H1 (cell line): ENCODE results near the gene MACROD2. TPM values are rescaled to one million over a fixed set of nuclear protein-coding genes. Genes with fewer than 3 reads are reported as not detected.

Experiments
- CTCF ChIA-PET: fragments of 300-600 bp; sonication (Branson Sonifier 250); formaldehyde crosslinking; loops from one replicate; lab custom pipeline; 2021; ENCODE audit not compliant: partially characterized antibody; lab: Charles Lee
- POLR2A ChIA-PET: fragments of 300-600 bp; sonication (Branson Sonifier 250); formaldehyde crosslinking; loops from one replicate; lab custom pipeline; 2021; ENCODE audit warnings: inconsistent platforms; ENCODE audit not compliant: partially characterized antibody; lab: Charles Lee
- DNase-seq, 2 experiments: peaks; one replicate each; pipeline versions ENCODE4 v3.0.0 to v3.0.0-alpha.2; 2010 to 2022; ENCODE audit warnings: low spot score in 2 of 2, low read depth in 1 of 2, mixed read lengths in 1 of 2
- FAIRE-seq: peaks from 2 replicates; lab custom pipeline; 2011; peaks lifted over from hg19 to GRCh38; lab: Jason Lieb, UNC
- H2AFZ ChIP-seq: 2 replicates; pipeline ENCODE4 v1.8.1; 2012; ENCODE audit warnings: low read length, inconsistent platforms
- H2AK5ac ChIP-seq: 2 replicates; pipeline ENCODE4 v1.6.1; 2013; ENCODE audit warnings: low read depth, low read length
- H2BK120ac ChIP-seq: replicated peaks from 2 replicates; pipeline ENCODE3; 2013; ENCODE audit warnings: low read depth, low read length, inconsistent platforms
- H2BK12ac ChIP-seq: 2 replicates; pipeline ENCODE4 v1.6.1; 2013; ENCODE audit warnings: low read depth, low read length
- H2BK15ac ChIP-seq: 2 replicates; pipeline ENCODE4 v1.6.1; 2013; ENCODE audit warnings: low read length
- H2BK20ac ChIP-seq: 2 replicates; pipeline ENCODE4 v1.6.1; 2013; ENCODE audit warnings: low read length
- H2BK5ac ChIP-seq: 2 replicates; pipeline ENCODE4 v1.6.1; 2013; ENCODE audit warnings: low read depth, low read length
- H3K14ac ChIP-seq: 2 replicates; pipeline ENCODE4 v1.6.1; 2013; ENCODE audit warnings: inconsistent platforms; ENCODE audit not compliant: insufficient read length
- H3K18ac ChIP-seq: 2 replicates; pipeline ENCODE4 v1.6.1; 2013; ENCODE audit warnings: low read length; ENCODE audit errors: extremely low read depth
- H3K23ac ChIP-seq: 2 replicates; pipeline ENCODE4 v1.6.1; 2013; ENCODE audit warnings: inconsistent platforms; ENCODE audit not compliant: insufficient read length
- H3K23me2 ChIP-seq: 2 replicates; pipeline ENCODE4 v1.6.1; 2013; ENCODE audit warnings: low read depth, low read length
- H3K27ac ChIP-seq: 2 replicates; pipeline ENCODE4 v1.6.1; 2011; ENCODE audit warnings: low read depth, low read length, inconsistent platforms
- H3K27me3 ChIP-seq, 4 experiments: replicated peaks in 1 of 4; 1 replicate in 1 of 4; 2 replicates in 3 of 4; pipeline versions ENCODE4 v1.6.1 to v1.8.1; 2011 to 2013; ENCODE audit warnings: low read length in 3 of 4, mild to moderate bottlenecking in 3 of 4, inconsistent platforms in 2 of 4, mixed read lengths in 2 of 4, moderate library complexity in 1 of 4; ENCODE audit not compliant: control insufficient read depth in 3 of 4, insufficient read depth in 3 of 4; ENCODE audit errors: extremely low read depth in 1 of 4
- H3K36me3 ChIP-seq, 4 experiments: 2 replicates each; pipeline versions ENCODE4 v1.6.1 to v1.8.1; 2011 to 2013; ENCODE audit warnings: mild to moderate bottlenecking in 4 of 4, low read length in 3 of 4, moderate library complexity in 2 of 4, control low read depth in 1 of 4, inconsistent platforms in 1 of 4; ENCODE audit not compliant: insufficient read depth in 4 of 4, control insufficient read depth in 2 of 4
- H3K4ac ChIP-seq: replicated peaks from 2 replicates; pipeline ENCODE3; 2013; ENCODE audit warnings: low read length, low read depth, mixed read lengths, inconsistent platforms; ENCODE audit not compliant: insufficient read length
- H3K4me1 ChIP-seq, 4 experiments: replicated peaks in 1 of 4; 1 replicate in 1 of 4; 2 replicates in 3 of 4; pipeline versions ENCODE4 v1.6.1 to v1.8.1; 2011 to 2013; ENCODE audit warnings: low read length in 3 of 4, inconsistent platforms in 2 of 4, mixed read lengths in 1 of 4; ENCODE audit not compliant: insufficient read depth in 4 of 4, control insufficient read depth in 3 of 4
- H3K4me2 ChIP-seq, 2 experiments: 2 replicates each; pipeline versions ENCODE4 v1.6.1 to v1.8.1; 2011 to 2013; ENCODE audit warnings: low read depth in 2 of 2, low read length in 2 of 2, control low read depth in 1 of 2, inconsistent platforms in 1 of 2, mild to moderate bottlenecking in 1 of 2; ENCODE audit not compliant: insufficient read depth in 1 of 2
- H3K4me3 ChIP-seq, 4 experiments: fragments of 200-600, 300-600 bp in 1 of 4; sonication (generic), shearing (Covaris generic), sonication (Bioruptor Twin) in 1 of 4; 2 replicates each; pipeline versions ENCODE4 v1.5.1 to v1.8.1; 2011 to 2016; ENCODE audit warnings: low read length in 4 of 4, low read depth in 3 of 4, control low read depth in 2 of 4, inconsistent platforms in 2 of 4, mild to moderate bottlenecking in 2 of 4, mixed read lengths in 1 of 4, moderate library complexity in 1 of 4; ENCODE audit not compliant: insufficient read depth in 2 of 4; ENCODE audit errors: extremely low read depth in 1 of 4
- H3K56ac ChIP-seq: replicated peaks from 2 replicates; pipeline ENCODE3; 2013; ENCODE audit warnings: low read depth, mild to moderate bottlenecking, mixed read lengths, low read length, inconsistent platforms; ENCODE audit not compliant: insufficient read length
- H3K79me1 ChIP-seq: 2 replicates; pipeline ENCODE4 v1.6.1; 2013; ENCODE audit warnings: low read depth, low read length, control low read depth
- H3K79me2 ChIP-seq, 2 experiments: 2 replicates each; pipeline versions ENCODE4 v1.6.1 to v1.8.1; 2012 to 2013; ENCODE audit warnings: low read length in 2 of 2, mild to moderate bottlenecking in 2 of 2, inconsistent platforms in 1 of 2; ENCODE audit not compliant: insufficient read depth in 2 of 2, control insufficient read depth in 1 of 2
- H3K9ac ChIP-seq, 4 experiments: replicated peaks in 1 of 4; 1 replicate in 1 of 4; 2 replicates in 3 of 4; pipeline versions ENCODE4 v1.6.1 to v1.8.1; 2011 to 2013; ENCODE audit warnings: low read depth in 3 of 4, low read length in 3 of 4, control low read depth in 2 of 4, mild to moderate bottlenecking in 2 of 4, moderate library complexity in 2 of 4, inconsistent platforms in 1 of 4; ENCODE audit errors: extremely low read depth in 1 of 4
- H3K9me3 ChIP-seq, 2 experiments: 2 replicates each; pipeline versions ENCODE4 v1.6.1 to v1.8.1; 2012 to 2013; ENCODE audit warnings: mild to moderate bottlenecking in 2 of 2, moderate library complexity in 2 of 2, control low read depth in 1 of 2, inconsistent platforms in 1 of 2, low read depth in 1 of 2, low read length in 1 of 2, mixed read lengths in 1 of 2; ENCODE audit not compliant: insufficient read depth in 2 of 2
- H4K20me1 ChIP-seq, 2 experiments: replicated peaks in 1 of 2; 2 replicates each; pipeline versions ENCODE3 to v1.8.1; 2011 to 2013; ENCODE audit warnings: inconsistent platforms in 2 of 2, low read length in 2 of 2, mild to moderate bottlenecking in 1 of 2; ENCODE audit not compliant: insufficient read depth in 2 of 2, control insufficient read depth in 1 of 2
- H4K5ac ChIP-seq: 2 replicates; pipeline ENCODE4 v1.6.1; 2013; ENCODE audit warnings: low read length, low read depth, mixed read lengths, inconsistent platforms; ENCODE audit not compliant: insufficient read length
- H4K8ac ChIP-seq: 2 replicates; pipeline ENCODE4 v1.8.0; 2013; ENCODE audit warnings: mild to moderate bottlenecking, moderate library complexity, low read length, inconsistent platforms; ENCODE audit not compliant: insufficient read depth; ENCODE audit errors: extremely low read depth
- H4K91ac ChIP-seq: replicated peaks from 2 replicates; pipeline ENCODE3; 2013; ENCODE audit warnings: low read length, mixed read lengths, inconsistent platforms; ENCODE audit not compliant: insufficient read length
- CHD7 ChIP-seq: fragments of 300-600 bp; sonication (generic); IDR thresholded peaks from 2 replicates; pipeline ENCODE4 v1.7.1; 2012; ENCODE audit warnings: low read length, moderate library complexity, mild to moderate bottlenecking, inconsistent platforms; ENCODE audit not compliant: insufficient replicate concordance
- TAF7 ChIP-seq: optimal IDR thresholded peaks from 2 replicates; pipeline ENCODE3; 2011; ENCODE audit warnings: low read depth, mild to moderate bottlenecking, inconsistent platforms, low read length, moderate library complexity, borderline replicate concordance
- polyA plus RNA-seq, 7 experiments: library from polyadenylated mRNA; depleted of rRNA in 3 of 7; stranded (reverse) in 5 of 7; unstranded in 2 of 7; fragments of >200 nt in 5 of 7; fragments of 200-250 nt in 2 of 7; gene quantifications; 1 replicate in 5 of 7; 2 replicates in 1 of 7; 4 replicates in 1 of 7; pipeline versions ENCODE4 v1.2.1 to v1.2.3, GENCODE V29; 2011 to 2013; ENCODE audit warnings: missing spikeins in 2 of 7, mixed read lengths in 2 of 7
- total RNA-seq: library from RNA; stranded (reverse); fragmentation: NEBNext Ultra II Directional; extraction: Animal tissue kit (Norgen Biotek cat#: 25700); gene quantifications from 2 replicates; pipeline ENCODE4 v1.2.1, GENCODE V29; 2021

The MACROD2 gene
- total and polyA plus RNA-seq, 2 of the 8 experiments (the other 6 are each of a cell fraction or from before 2014, with no cell fraction given): 0.70 to 3.9 TPM

- Histone ChIP-seq H3K79me2 (no peaks in the 10 kb centered on the region), H3K18ac (no peak overlapping the region), H2BK15ac (no peak overlapping the region), H4K8ac (no peak overlapping the region), H4K5ac (no peak overlapping the region), H3K27me3 (no peaks in the 10 kb centered on the region), H2BK20ac (no peak overlapping the region), H3K4me2 (no peak overlapping the region), H3K4me1 (no peaks in the 10 kb centered on the region), H3K14ac (no peak overlapping the region), H4K20me1 (no peaks in the 10 kb centered on the region), H3K56ac (no peak overlapping the region), H3K9me3 (no peaks in the 10 kb centered on the region), H3K4me3 (no peak overlapping the region), H2BK5ac (no peak overlapping the region), H2BK12ac (no peak overlapping the region), H3K23ac (no peak overlapping the region), H3K36me3 (no peaks in the 10 kb centered on the region), H3K9ac (no peak overlapping the region), H4K91ac (no peak overlapping the region), H2AK5ac (no peak overlapping the region), H2AFZ (no peak overlapping the region), H3K79me1 (no peaks in the 10 kb centered on the region), H3K23me2 (no peaks in the 10 kb centered on the region), H3K4ac (no peak overlapping the region), H3K27ac (no peak overlapping the region), H2BK120ac (no peak overlapping the region)
- CTCF ChIA-PET: no interaction called here
- POLR2A ChIA-PET: no interaction called here
- no peak for DNase-seq
- FAIRE-seq: no peak
- TF ChIP-seq TAF7 (no peak), CHD7 (no peak)
These were observed 745.1 kb downstream of the MACROD2 start for GRCh38 chr20:14740380-14740779.
